ENCODE data around the gene CLDN5. TPM values are rescaled to one million over a fixed set of nuclear protein-coding genes. Genes with fewer than 3 reads are reported as not detected.
A peak's percentile ranks its signal among the peaks of the same experiment; 100 is the strongest.

The CLDN5 gene
- total RNA-seq, 1 experiment from 2014 or later = 0.44 TPM

GRCh38 chr22:19506212-19506611 is 18.0 kb downstream of the CLDN5 start:
- H2BK20ac ChIP-seq (ENCODE audit: low read depth, low read length, poor library complexity, severe bottlenecking) = no peak overlapping the region
- H4K8ac ChIP-seq (replicated peaks; ENCODE audit: insufficient read length, low read depth, low read length) = no peak overlapping the region
- no peak overlapping the region for H3K4me2 ChIP-seq (ENCODE audit: insufficient read depth, insufficient read length, low read length)
- no peak overlapping the region for H2AK5ac ChIP-seq (ENCODE audit: insufficient read length, low read length)
- no peak overlapping the region for H3K23ac ChIP-seq (ENCODE audit: insufficient read length, low read depth, low read length)
- no peak overlapping the region for H3T11ph ChIP-seq (ENCODE audit: low read length)
- peak overlapping the region in 1 of 2 experiments; percentile 7; a peak in 1 of 5 replicates for H3K4me3 Mint-ChIP-seq
- peaks cover 9% of the 10 kb centered on the region in 2 experiments for H3K4me1 Mint-ChIP-seq
- no peak overlapping the region for H3K18ac ChIP-seq (ENCODE audit: insufficient read length, low read depth, low read length)
- peaks cover 14 to 54% (median 33%) of the 10 kb centered on the region in 3 experiments for H3K36me3 Mint-ChIP-seq (ENCODE audit: insufficient read depth in 1 of 3, low read depth in 3 of 3)
- H3K27me3 ChIP-seq (ENCODE audit: insufficient read depth, low read length) = no peaks in the 10 kb centered on the region
- H4K91ac ChIP-seq (ENCODE audit: insufficient read length, low read depth, low read length) = no peak overlapping the region
- H2BK15ac ChIP-seq (ENCODE audit: low read depth, low read length) = no peak overlapping the region
- no peak overlapping the region for H3K14ac ChIP-seq (ENCODE audit: insufficient read depth, low read length)
- H3K4ac ChIP-seq (ENCODE audit: low read depth, low read length) = no peak overlapping the region
- H2BK5ac ChIP-seq (ENCODE audit: insufficient read length, low read length) = no peak overlapping the region
- no peak for TF ChIP-seq CTCF (conservative IDR thresholded peaks at IDR 0.05)
- no peaks in the 10 kb centered on the region for H3K9me3 Mint-ChIP-seq
- H2AFZ ChIP-seq (ENCODE audit: low read length) = no peak overlapping the region
- H4K5ac ChIP-seq (ENCODE audit: insufficient read length, low read depth, low read length) = no peak overlapping the region
- H2BK12ac ChIP-seq (ENCODE audit: insufficient read length, low read depth, low read length) = no peak overlapping the region
- DNase-seq = no peak
- H3K79me1 ChIP-seq (ENCODE audit: insufficient read depth, low read depth, low read length, poor library complexity, severe bottlenecking) = no peaks in the 10 kb centered on the region
- no peak overlapping the region for H3K56ac ChIP-seq (ENCODE audit: insufficient read length, low read depth, low read length)
- H4K20me1 ChIP-seq (ENCODE audit: control insufficient read depth, insufficient read depth, insufficient read length) = no peaks in the 10 kb centered on the region
- H3K4me1 ChIP-seq (ENCODE audit: insufficient read depth, low read length) = no peaks in the 10 kb centered on the region; the same call in 1 of the 2 replicates
- no peaks in the 10 kb centered on the region for H3K23me2 ChIP-seq (ENCODE audit: insufficient read length, low read depth, low read length, poor library complexity, severe bottlenecking)
- WGBS (ENCODE audit: extremely low coverage, insufficient read length, low lambda C conversion rate) = no CpG with 5 or more reads among the region's 10 CpGs
- no peak overlapping the region for H3K9ac ChIP-seq (ENCODE audit: extremely low read depth, insufficient read length, low read length)
- no peaks in the 10 kb centered on the region for H3K9me3 ChIP-seq (ENCODE audit: control insufficient read depth, low read depth, low read length)
- H3K79me2 ChIP-seq (ENCODE audit: insufficient read depth, low read length) = no peaks in the 10 kb centered on the region
- no peaks in the 10 kb centered on the region; the same call in 1 of the 2 replicates for H3K27me3 Mint-ChIP-seq (ENCODE audit: low read depth)
- no peak overlapping the region for H2BK120ac ChIP-seq (ENCODE audit: low read depth, low read length, poor library complexity, severe bottlenecking)
- no peak overlapping the region for H3K27ac ChIP-seq (ENCODE audit: insufficient read length, low read depth, low read length)
- 0 out of 7 replicates have a peak overlapping the region, but pooled peaks of 1 of the 3 experiments have one; percentile 34 for H3K27ac Mint-ChIP-seq

Measured in H9 (cell line).